Thyroid gland (tissue), 4 donors: ENCODE measurements around the gene PCDHGC5. TPM values are rescaled to one million over a fixed set of nuclear protein-coding genes. Genes with fewer than 3 reads are reported as not detected.

Experiments used
- DNase-seq, 2 donors: peaks; one replicate each; pipeline ENCODE4 v3.0.0-alpha.2; 2019
- H3K27ac ChIP-seq, 3 donors: fragments of 200-600 bp; sonication (generic); 1 replicate in 2 of 3; 2 replicates in 1 of 3; pipeline ENCODE4 v1.5.1; 2016 to 2019; ENCODE audit warnings: mild to moderate bottlenecking in 1 of 3, moderate library complexity in 1 of 3
- H3K27me3 ChIP-seq: fragments of 200-600 bp; sonication (generic); one replicate; pipeline ENCODE4 v1.5.1; 2019
- H3K36me3 ChIP-seq, 2 donors: fragments of 200-600 bp; sonication (generic); one replicate each; pipeline ENCODE4 v1.5.1; 2016 to 2019
- H3K4me1 ChIP-seq, 2 donors: fragments of 200-600 bp; sonication (generic); one replicate each; pipeline ENCODE4 v1.5.1; 2017 to 2019
- H3K4me3 ChIP-seq, 3 donors: fragments of 200-600 bp; sonication (generic); replicated peaks in 1 of 3; 1 replicate in 2 of 3; 2 replicates in 1 of 3; pipeline ENCODE4 v1.5.1; 2016; ENCODE audit warnings: mild to moderate bottlenecking in 1 of 3
- H3K9me3 ChIP-seq: fragments of 200-600 bp; sonication (generic); one replicate; pipeline ENCODE4 v1.5.1; 2017
- POLR2A ChIP-seq, 2 donors: fragments of 450-650 bp; IDR thresholded peaks; one replicate each; pipeline ENCODE4 v1.6.1; 2017; ENCODE audit warnings: antibody characterized with exemption in 2 of 2, mild to moderate bottlenecking in 2 of 2, moderate library complexity in 1 of 2
- WGBS, 2 donors: methylation state at CpG; one replicate each; pipeline ENCODE4 v1.1.5; 2017; 5-methylcytosine and 5-hydroxymethylcytosine counted together
- intact Hi-C: fragments of 100-400 bp; cut with DNase I; formaldehyde crosslinking; loops from one replicate; pipeline ENCODE4 v1.15.1; 2023
- total RNA-seq, 4 donors: library from RNA; depleted of rRNA; stranded (reverse); fragments of >200 nt; gene quantifications; one replicate each; pipeline ENCODE4 v1.2.3, GENCODE V29; 2016
- TF ChIP-seq, protein P1 (sequence below), 6 experiments: fragments of 200-600 bp in 3 of 6; fragments of 450-650 bp in 3 of 6; sonication (generic) in 3 of 6; IDR thresholded peaks; one replicate each; pipeline ENCODE4 v1.5.1; 2016 to 2019; ENCODE audit warnings: antibody characterized with exemption in 6 of 6, mild to moderate bottlenecking in 2 of 6, inconsistent platforms in 1 of 6, moderate library complexity in 1 of 6

The PCDHGC5 gene
- total RNA-seq, 4 donors from 2014 or later: 1.8 to 3.4 (median 2.1) TPM

- H3K4me1 ChIP-seq: peaks cover 14 to 35% of the 10 kb centered on the region in 2 donors
- no peaks in the 10 kb centered on the region for H3K9me3 ChIP-seq
- no peak overlapping the region for H3K4me3 ChIP-seq
- no peaks in the 10 kb centered on the region for H3K27me3 ChIP-seq
- WGBS, 2 donors: 25 to 34% methylated on average over 13 to 20 of the region's 20 CpGs
- peak; percentile 87 to 89 for DNase-seq
- TF ChIP-seq POLR2A (IDR thresholded peaks at IDR 0.05): no peak
- TF ChIP-seq, protein P1, sequence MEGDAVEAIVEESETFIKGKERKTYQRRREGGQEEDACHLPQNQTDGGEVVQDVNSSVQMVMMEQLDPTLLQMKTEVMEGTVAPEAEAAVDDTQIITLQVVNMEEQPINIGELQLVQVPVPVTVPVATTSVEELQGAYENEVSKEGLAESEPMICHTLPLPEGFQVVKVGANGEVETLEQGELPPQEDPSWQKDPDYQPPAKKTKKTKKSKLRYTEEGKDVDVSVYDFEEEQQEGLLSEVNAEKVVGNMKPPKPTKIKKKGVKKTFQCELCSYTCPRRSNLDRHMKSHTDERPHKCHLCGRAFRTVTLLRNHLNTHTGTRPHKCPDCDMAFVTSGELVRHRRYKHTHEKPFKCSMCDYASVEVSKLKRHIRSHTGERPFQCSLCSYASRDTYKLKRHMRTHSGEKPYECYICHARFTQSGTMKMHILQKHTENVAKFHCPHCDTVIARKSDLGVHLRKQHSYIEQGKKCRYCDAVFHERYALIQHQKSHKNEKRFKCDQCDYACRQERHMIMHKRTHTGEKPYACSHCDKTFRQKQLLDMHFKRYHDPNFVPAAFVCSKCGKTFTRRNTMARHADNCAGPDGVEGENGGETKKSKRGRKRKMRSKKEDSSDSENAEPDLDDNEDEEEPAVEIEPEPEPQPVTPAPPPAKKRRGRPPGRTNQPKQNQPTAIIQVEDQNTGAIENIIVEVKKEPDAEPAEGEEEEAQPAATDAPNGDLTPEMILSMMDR (IDR thresholded peaks at IDR 0.05): peak in 4 of 6 experiments; percentile 25 to 57 (median 49)
- intact Hi-C loops: loop anchor here (5.0 to 10.0 kb wide), 2 partner anchors 39 to 76 kb away; no protein-coding TSS in a partner anchor
- H3K27ac ChIP-seq: no peak overlapping the region
- no peaks in the 10 kb centered on the region for H3K36me3 ChIP-seq
These were observed 10.4 kb upstream of the PCDHGC5 start for GRCh38 chr5:141478321-141478945.

DNA sequence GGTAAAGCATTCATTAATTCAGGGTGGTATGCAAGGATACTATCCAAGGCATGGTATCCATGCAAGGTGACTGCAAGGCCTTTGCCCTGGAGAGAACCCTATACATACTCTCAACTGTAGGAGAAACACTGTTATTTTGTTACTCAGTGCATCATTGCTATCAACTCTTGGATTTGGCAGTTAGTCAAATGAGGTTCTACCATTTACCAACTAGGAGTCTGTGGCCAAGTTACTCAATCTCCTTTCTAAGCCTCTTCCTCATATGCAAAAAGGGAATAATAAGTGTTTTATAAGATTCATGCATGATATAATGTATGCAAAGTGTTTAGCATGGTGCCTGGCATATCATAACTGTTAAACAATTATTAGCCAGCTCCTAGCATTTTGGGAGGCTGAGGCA lies 9.1 kb upstream of the PCDHGC5 start:
- no peaks in the 10 kb centered on the region for H3K27me3 ChIP-seq
- DNase-seq: no peak
- H3K4me3 ChIP-seq: no peak overlapping the region
- intact Hi-C loops: loop anchor here (5.0 to 10.0 kb wide), 2 partner anchors 38 to 75 kb away; no protein-coding TSS in a partner anchor
- no peaks in the 10 kb centered on the region for H3K36me3 ChIP-seq
- no peak for TF ChIP-seq POLR2A (IDR thresholded peaks at IDR 0.05)
- TF ChIP-seq, protein P1 (IDR thresholded peaks at IDR 0.05): no peak
- peaks cover 20 to 44% of the 10 kb centered on the region in 2 donors for H3K4me1 ChIP-seq
- no peak overlapping the region for H3K27ac ChIP-seq
- H3K9me3 ChIP-seq: no peaks in the 10 kb centered on the region

- H3K27ac ChIP-seq: no peak overlapping the region
- no peaks in the 10 kb centered on the region for H3K27me3 ChIP-seq
- DNase-seq: no peak
- WGBS, 2 donors: 73 to 79% methylated on average over 3 of the region's 3 CpGs
- H3K4me1 ChIP-seq: peaks cover 7 to 30% of the 10 kb centered on the region in 2 donors
- TF ChIP-seq POLR2A (IDR thresholded peaks at IDR 0.05): no peak
- TF ChIP-seq, protein P1 (IDR thresholded peaks at IDR 0.05): no peak
- H3K4me3 ChIP-seq: no peak overlapping the region
- intact Hi-C loops: no loop called here
- no peaks in the 10 kb centered on the region for H3K9me3 ChIP-seq
- no peaks in the 10 kb centered on the region for H3K36me3 ChIP-seq
These were observed 5.0 kb upstream of the PCDHGC5 start for GRCh38 chr5:141483902-141484301.

DNA sequence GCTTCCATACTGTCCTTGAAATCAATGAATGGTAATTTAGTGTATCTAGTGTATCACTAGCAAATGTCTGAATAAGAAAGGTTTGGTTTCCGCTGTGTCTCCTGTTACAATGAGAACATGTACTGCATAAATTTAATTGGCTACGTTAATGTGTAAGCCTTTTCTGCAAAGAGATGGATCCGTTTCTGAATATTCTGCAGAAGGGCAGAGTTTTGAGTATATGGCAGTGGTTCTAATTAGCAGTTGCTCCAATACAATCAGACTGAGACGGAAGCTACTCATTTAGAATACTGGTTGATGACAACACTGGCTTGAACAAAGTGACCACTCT lies 4.6 kb upstream of the PCDHGC5 start:
- H3K36me3 ChIP-seq: no peaks in the 10 kb centered on the region
- DNase-seq: no peak
- intact Hi-C loops: no loop called here
- TF ChIP-seq, protein P1 (IDR thresholded peaks at IDR 0.05): no peak
- no peak for TF ChIP-seq POLR2A (IDR thresholded peaks at IDR 0.05)
- no peak overlapping the region for H3K27ac ChIP-seq
- H3K4me1 ChIP-seq: peaks cover 7 to 34% of the 10 kb centered on the region in 2 donors
- peak overlapping the region in 1 of 3 donors; percentile 18 for H3K4me3 ChIP-seq
- no peaks in the 10 kb centered on the region for H3K9me3 ChIP-seq
- whole genome bisulfite sequencing, 2 donors: 41 to 60% methylated on average over 4 of the region's 4 CpGs
- no peaks in the 10 kb centered on the region for H3K27me3 ChIP-seq

DNA sequence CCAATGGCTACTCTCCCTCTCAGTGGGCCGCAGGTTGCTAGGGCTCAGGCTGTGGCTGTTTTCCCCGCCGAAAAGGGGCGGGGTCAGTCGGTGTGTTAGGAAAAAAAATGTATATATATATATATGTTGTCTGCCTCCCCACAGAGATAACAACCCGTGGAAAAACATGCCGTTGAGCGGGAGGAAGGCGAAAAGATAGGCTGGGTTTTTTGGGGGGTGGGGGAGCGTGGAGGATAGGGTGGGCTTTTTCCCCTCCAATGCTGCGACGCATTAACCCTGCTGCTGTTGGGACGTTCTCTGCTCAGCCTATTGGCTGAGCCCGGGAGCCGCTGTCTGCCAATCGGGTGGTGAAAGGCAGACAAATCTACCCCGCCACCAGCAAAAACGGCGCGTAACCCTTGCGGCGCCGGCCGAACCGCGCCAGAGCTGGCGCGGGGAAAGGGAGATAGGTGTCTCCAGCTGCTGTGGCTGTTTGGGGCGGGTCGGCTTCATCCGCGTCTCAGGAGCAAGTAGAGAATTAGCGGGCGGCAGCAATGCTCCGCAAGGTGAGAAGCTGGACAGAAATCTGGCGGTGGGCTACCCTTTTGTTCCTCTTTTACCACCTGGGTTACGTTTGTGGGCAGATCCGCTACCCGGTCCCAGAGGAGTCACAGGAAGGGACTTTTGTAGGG lies 4.1 kb upstream of the PCDHGC5 start, which contains the start of gene PCDHGC4:
Gene PCDHGC4, plus strand, starts transcription at position 390 of the 671 bp plus-strand sequence. Its CDS starts 144 bp downstream, at position 534.
- H3K36me3 ChIP-seq: no peaks in the 10 kb centered on the region
- no peak within 1 kb of the TSS for H3K27ac ChIP-seq
- DNase-seq: no peak
- intact Hi-C loops: no loop called here
- no peaks in the 10 kb centered on the region for H3K27me3 ChIP-seq
- TF ChIP-seq, protein P1 (IDR thresholded peaks at IDR 0.05): no peak
- no peak for TF ChIP-seq POLR2A (IDR thresholded peaks at IDR 0.05)
- no peaks in the 10 kb centered on the region for H3K9me3 ChIP-seq
- H3K4me1 ChIP-seq: peaks cover 7 to 34% of the 10 kb centered on the region in 2 donors
- WGBS, 2 donors: 5 to 7% methylated on average over 32 to 33 of the region's 39 CpGs
- peak within 1 kb of the TSS in 1 of 3 donors; percentile 18 for H3K4me3 ChIP-seq
